ENCODE results near the gene NOS1AP. TPM values are rescaled to one million over a fixed set of nuclear protein-coding genes. Genes with fewer than 3 reads are reported as not detected.

NOS1AP gene
- total and polyA plus RNA-seq, 9 of the 15 experiments (the other 6 are each of a cell fraction or from before 2014, with no cell fraction given) = 0.07 to 1.5 (median 0.22) TPM

DNA sequence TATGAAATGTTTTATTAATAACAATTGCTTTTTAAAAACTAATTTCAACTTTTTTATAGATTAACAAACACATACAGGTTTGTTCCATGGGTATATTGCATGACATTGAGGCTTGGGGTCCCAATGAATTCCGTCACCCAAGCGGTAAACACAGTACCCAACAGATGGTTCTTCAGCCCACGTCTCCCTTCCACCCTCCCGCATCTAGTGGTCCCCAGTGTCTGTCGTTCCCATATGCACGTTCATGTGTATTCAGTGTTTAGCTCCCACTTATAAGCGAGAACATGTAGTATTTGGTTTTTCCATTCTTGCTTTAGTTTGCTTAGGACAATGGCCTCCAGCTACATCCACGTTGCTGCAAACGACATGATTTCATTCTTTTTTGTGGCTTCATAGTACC lies 48.6 kb downstream of the NOS1AP start:
- Histone ChIP-seq H3K36me3 (ENCODE audit: control insufficient read depth, insufficient read depth, low read length) (no peaks in the 10 kb centered on the region), H3K79me2 (ENCODE audit: control insufficient read depth, insufficient read depth, low read length) (no peaks in the 10 kb centered on the region), H2AFZ (ENCODE audit: low read depth, low read length) (no peak overlapping the region), H4K20me1 (replicated peaks; ENCODE audit: control insufficient read depth, insufficient read depth, low read length) (no peaks in the 10 kb centered on the region), H3K4me1 (replicated peaks in 1 of 2; ENCODE audit: control insufficient read depth in 2 of 2, insufficient read depth in 2 of 2, low read length in 2 of 2) (no peaks in the 10 kb centered on the region), H3K27me3 (ENCODE audit: control insufficient read depth in 2 of 2, insufficient read depth in 2 of 2, low read length in 2 of 2) (peaks cover 16 to 19% of the 10 kb centered on the region in 2 experiments), H3K9ac (ENCODE audit: insufficient read depth in 1 of 2, low read depth in 2 of 2, low read length in 2 of 2) (no peak overlapping the region), H3K9me1 (ENCODE audit: control insufficient read depth, insufficient read depth, low read length) (no peaks in the 10 kb centered on the region), H3K27ac (ENCODE audit: extremely low read depth, low read depth, low read length) (no peak overlapping the region), H3K4me2 (ENCODE audit: insufficient read depth, low read length) (no peak overlapping the region), H3K9me3 (replicated peaks; ENCODE audit: control insufficient read depth, insufficient read depth, low read depth, low read length) (no peaks in the 10 kb centered on the region), H3K4me3 (no peak overlapping the region)
- ATAC-seq (no peak), DNase-seq (ENCODE audit: extremely low read depth in 1 of 4, low spot score in 3 of 4) (no peak), FAIRE-seq (no peak)
- POLR2A ChIA-PET = interaction anchor here (1.4 kb wide), 1 partner anchor 19 kb away, joined by 8 read pairs; no protein-coding TSS in a partner anchor
- in situ Hi-C loops (cut with MboI) = no loop called here
- no peak for TF ChIP-seq ESRRB (CRISPR knock-in tag; IDR thresholded peaks at IDR 0.05; ENCODE audit: borderline replicate concordance)
- TF ChIP-seq KAT7 (CRISPR knock-in tag; IDR thresholded peaks at IDR 0.05; ENCODE audit: borderline replicate concordance) = 0 out of 2 replicates have a peak, but pooled peaks have one; percentile 37
- no peak for TF ChIP-seq RBM25 (IDR thresholded peaks at IDR 0.05; ENCODE audit: low read depth, low read length, severe bottlenecking)
- no peak for TF ChIP-seq STAT5B (CRISPR knock-in tag; IDR thresholded peaks at IDR 0.05)
- no peak for TF ChIP-seq MCM3 (IDR thresholded peaks at IDR 0.05)
- no peak for TF ChIP-seq ZKSCAN3 (CRISPR knock-in tag; IDR thresholded peaks at IDR 0.05)
- BruUV-seq (replicated peaks) = no TSS peak
- CTCF ChIA-PET (ENCODE audit: low intra/inter-chr PET ratio) = no interaction called here
- intact Hi-C loops (cut with micrococcal nuclease) = no loop called here
- under 1% methylated on average over 9 of the region's 9 CpGs for WGBS (ENCODE audit: insufficient coverage, low coverage, missing lambda C conversion rate)

DNA sequence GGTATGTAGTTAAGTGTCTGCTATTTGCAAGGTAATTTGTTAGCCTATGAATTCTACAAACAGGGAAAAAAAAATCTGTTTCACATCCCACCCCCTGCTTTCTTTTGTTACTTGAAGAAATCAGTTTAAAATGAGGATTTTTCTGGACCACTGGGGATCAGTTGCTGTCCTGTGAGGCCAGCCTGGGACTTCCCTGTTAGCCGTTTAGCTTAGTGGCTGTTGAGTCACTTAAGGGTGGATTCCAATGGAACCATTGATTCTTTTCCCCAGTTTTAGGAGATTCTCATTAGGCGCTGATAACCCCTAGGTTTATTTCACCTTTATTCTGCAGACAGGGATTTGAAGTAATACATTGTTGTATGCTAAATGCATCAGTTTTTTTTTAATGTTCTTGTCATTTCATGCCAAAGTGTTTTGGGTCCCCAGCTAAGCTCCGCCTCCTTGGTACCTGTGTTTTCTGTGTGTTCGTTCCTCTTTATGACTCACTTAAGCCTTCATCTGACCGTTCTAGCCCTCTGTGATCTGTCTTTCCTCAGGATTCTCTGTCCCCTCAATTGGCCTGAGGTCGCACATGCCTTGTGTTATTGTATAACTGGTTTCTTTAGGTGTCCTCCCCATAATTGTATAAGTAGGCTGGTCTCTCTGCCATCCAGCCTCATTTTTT lies 59.3 kb downstream of the NOS1AP start:
- intact Hi-C loops (cut with micrococcal nuclease) (no loop called here), in situ Hi-C loops (cut with MboI) (no loop called here)
- Histone ChIP-seq H3K9ac (ENCODE audit: insufficient read depth in 1 of 2, low read depth in 2 of 2, low read length in 2 of 2) (no peak overlapping the region), H3K9me1 (ENCODE audit: control insufficient read depth, insufficient read depth, low read length) (no peaks in the 10 kb centered on the region), H3K4me1 (replicated peaks in 1 of 2; ENCODE audit: control insufficient read depth in 2 of 2, insufficient read depth in 2 of 2, low read length in 2 of 2) (no peaks in the 10 kb centered on the region), H3K4me3 (no peak overlapping the region), H3K79me2 (ENCODE audit: control insufficient read depth, insufficient read depth, low read length) (no peaks in the 10 kb centered on the region), H3K27me3 (ENCODE audit: control insufficient read depth in 2 of 2, insufficient read depth in 2 of 2, low read length in 2 of 2) (peaks cover 12 to 15% of the 10 kb centered on the region in 2 experiments; a peak in 3 of 5 replicates), H3K27ac (ENCODE audit: extremely low read depth, low read depth, low read length) (no peak overlapping the region), H3K4me2 (ENCODE audit: insufficient read depth, low read length) (no peak overlapping the region), H2AFZ (ENCODE audit: low read depth, low read length) (no peak overlapping the region), H4K20me1 (replicated peaks; ENCODE audit: control insufficient read depth, insufficient read depth, low read length) (no peaks in the 10 kb centered on the region), H3K9me3 (replicated peaks; ENCODE audit: control insufficient read depth, insufficient read depth, low read depth, low read length) (no peaks in the 10 kb centered on the region), H3K36me3 (ENCODE audit: control insufficient read depth, insufficient read depth, low read length) (no peaks in the 10 kb centered on the region)
- WGBS (ENCODE audit: insufficient coverage, low coverage, missing lambda C conversion rate) = 1% methylated on average over 6 of the region's 6 CpGs
- POLR2A ChIA-PET = interaction anchor here (1.3 kb wide), 1 partner anchor 9 kb away, joined by 6 read pairs; no protein-coding TSS in a partner anchor
- DNase-seq (ENCODE audit: extremely low read depth in 1 of 4, low spot score in 3 of 4) (no peak), ATAC-seq (no peak), FAIRE-seq (no peak)
- CTCF ChIA-PET (ENCODE audit: low intra/inter-chr PET ratio) = no interaction called here
- BruUV-seq (replicated peaks) = no TSS peak
- TF ChIP-seq, protein P1, sequence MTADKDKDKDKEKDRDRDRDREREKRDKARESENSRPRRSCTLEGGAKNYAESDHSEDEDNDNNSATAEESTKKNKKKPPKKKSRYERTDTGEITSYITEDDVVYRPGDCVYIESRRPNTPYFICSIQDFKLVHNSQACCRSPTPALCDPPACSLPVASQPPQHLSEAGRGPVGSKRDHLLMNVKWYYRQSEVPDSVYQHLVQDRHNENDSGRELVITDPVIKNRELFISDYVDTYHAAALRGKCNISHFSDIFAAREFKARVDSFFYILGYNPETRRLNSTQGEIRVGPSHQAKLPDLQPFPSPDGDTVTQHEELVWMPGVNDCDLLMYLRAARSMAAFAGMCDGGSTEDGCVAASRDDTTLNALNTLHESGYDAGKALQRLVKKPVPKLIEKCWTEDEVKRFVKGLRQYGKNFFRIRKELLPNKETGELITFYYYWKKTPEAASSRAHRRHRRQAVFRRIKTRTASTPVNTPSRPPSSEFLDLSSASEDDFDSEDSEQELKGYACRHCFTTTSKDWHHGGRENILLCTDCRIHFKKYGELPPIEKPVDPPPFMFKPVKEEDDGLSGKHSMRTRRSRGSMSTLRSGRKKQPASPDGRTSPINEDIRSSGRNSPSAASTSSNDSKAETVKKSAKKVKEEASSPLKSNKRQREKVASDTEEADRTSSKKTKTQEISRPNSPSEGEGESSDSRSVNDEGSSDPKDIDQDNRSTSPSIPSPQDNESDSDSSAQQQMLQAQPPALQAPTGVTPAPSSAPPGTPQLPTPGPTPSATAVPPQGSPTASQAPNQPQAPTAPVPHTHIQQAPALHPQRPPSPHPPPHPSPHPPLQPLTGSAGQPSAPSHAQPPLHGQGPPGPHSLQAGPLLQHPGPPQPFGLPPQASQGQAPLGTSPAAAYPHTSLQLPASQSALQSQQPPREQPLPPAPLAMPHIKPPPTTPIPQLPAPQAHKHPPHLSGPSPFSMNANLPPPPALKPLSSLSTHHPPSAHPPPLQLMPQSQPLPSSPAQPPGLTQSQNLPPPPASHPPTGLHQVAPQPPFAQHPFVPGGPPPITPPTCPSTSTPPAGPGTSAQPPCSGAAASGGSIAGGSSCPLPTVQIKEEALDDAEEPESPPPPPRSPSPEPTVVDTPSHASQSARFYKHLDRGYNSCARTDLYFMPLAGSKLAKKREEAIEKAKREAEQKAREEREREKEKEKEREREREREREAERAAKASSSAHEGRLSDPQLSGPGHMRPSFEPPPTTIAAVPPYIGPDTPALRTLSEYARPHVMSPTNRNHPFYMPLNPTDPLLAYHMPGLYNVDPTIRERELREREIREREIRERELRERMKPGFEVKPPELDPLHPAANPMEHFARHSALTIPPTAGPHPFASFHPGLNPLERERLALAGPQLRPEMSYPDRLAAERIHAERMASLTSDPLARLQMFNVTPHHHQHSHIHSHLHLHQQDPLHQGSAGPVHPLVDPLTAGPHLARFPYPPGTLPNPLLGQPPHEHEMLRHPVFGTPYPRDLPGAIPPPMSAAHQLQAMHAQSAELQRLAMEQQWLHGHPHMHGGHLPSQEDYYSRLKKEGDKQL (CRISPR knock-in tag; IDR thresholded peaks at IDR 0.05; ENCODE audit: borderline replicate concordance) = no peak
